Measurements from ENCODE around the gene SAMD9L. TPM values are rescaled to one million over a fixed set of nuclear protein-coding genes. Genes with fewer than 3 reads are reported as not detected.
A peak's percentile ranks its signal among the peaks of the same experiment; 100 is the strongest.

SAMD9L gene
- total RNA-seq, 2 experiments from 2014 or later: 4.6 to 10.8 TPM

- no peaks in the 10 kb centered on the region; the same call in 1 of the 2 replicates for H3K79me2 ChIP-seq (ENCODE audit: insufficient read depth, low read depth, low read length)
- H3K9me2 ChIP-seq (ENCODE audit: insufficient read depth, low read length): no peaks in the 10 kb centered on the region
- DNase-seq (ENCODE audit: low spot score): no peak
- H4K20me1 ChIP-seq (ENCODE audit: insufficient read depth, low read length): no peaks in the 10 kb centered on the region
- ChIA-PET CTCF (ENCODE audit: unreplicated experiment) (interaction anchor here (0.6 kb wide), 1 partner anchor 86 kb away, joined by 3 read pairs; the partner anchor contains the start of gene VPS50), POLR2A (interaction anchor here (0.6 to 2.9 kb wide), 6 partner anchors 10 to 83 kb away, joined by 3 to 13 read pairs (median 4); partner anchors contain the start of gene SAMD9)
- no TSS peak for BruUV-seq (replicated peaks)
- no peaks in the 10 kb centered on the region for H3K36me3 ChIP-seq (ENCODE audit: insufficient read depth, low read length)
- H3K4me2 ChIP-seq (ENCODE audit: low read length): peak overlapping the region; percentile 93
- peak overlapping the region; percentile 72 for H3K4me3 ChIP-seq (ENCODE audit: low read depth, low read length, poor library complexity, severe bottlenecking)
- H3K9me3 ChIP-seq (ENCODE audit: low read length): no peaks in the 10 kb centered on the region
- peak overlapping the region; percentile 98 for H2AFZ ChIP-seq (ENCODE audit: low read length)
- intact Hi-C loops (cut with micrococcal nuclease; ENCODE audit: unreplicated experiment): no loop called here
- no peak for TF ChIP-seq CTCF (conservative IDR thresholded peaks at IDR 0.05; ENCODE audit: low read length)
- TF ChIP-seq EZH2phosphoT487 (IDR thresholded peaks at IDR 0.05; ENCODE audit: borderline replicate concordance, low read depth, low read length): no peak
- no peak overlapping the region for H3K27ac ChIP-seq (ENCODE audit: low read depth, low read length, poor library complexity, severe bottlenecking)
- H3K4me1 ChIP-seq (ENCODE audit: insufficient read depth, low read length, poor library complexity, severe bottlenecking): peaks cover 30% of the 10 kb centered on the region
Measured at GRCh38 chr7:93146472-93147141, 1.6 kb downstream of the SAMD9L start.

GRCh38 chr7:93146036-93146435 is 2.1 kb downstream of the SAMD9L start:
- BruUV-seq (replicated peaks): no TSS peak
- Histone ChIP-seq H3K4me1 (ENCODE audit: insufficient read depth, low read length, poor library complexity, severe bottlenecking) (peaks cover 30% of the 10 kb centered on the region), H3K79me2 (ENCODE audit: insufficient read depth, low read depth, low read length) (no peaks in the 10 kb centered on the region; the same call in 1 of the 2 replicates), H3K4me3 (ENCODE audit: low read depth, low read length, poor library complexity, severe bottlenecking) (no peak overlapping the region), H3K9me2 (ENCODE audit: insufficient read depth, low read length) (no peaks in the 10 kb centered on the region), H3K4me2 (ENCODE audit: low read length) (peak overlapping the region; percentile 18; the same call in 1 of the 2 replicates), H4K20me1 (ENCODE audit: insufficient read depth, low read length) (no peaks in the 10 kb centered on the region), H3K36me3 (ENCODE audit: insufficient read depth, low read length) (no peaks in the 10 kb centered on the region), H2AFZ (ENCODE audit: low read length) (peak overlapping the region; percentile 98; the same call in 1 of the 2 replicates), H3K27ac (ENCODE audit: low read depth, low read length, poor library complexity, severe bottlenecking) (no peak overlapping the region), H3K9me3 (ENCODE audit: low read length) (no peaks in the 10 kb centered on the region)
- CTCF ChIA-PET (ENCODE audit: unreplicated experiment): no interaction called here
- intact Hi-C loops (cut with micrococcal nuclease; ENCODE audit: unreplicated experiment): no loop called here
- DNase-seq (ENCODE audit: low spot score): no peak
- TF ChIP-seq EZH2phosphoT487 (IDR thresholded peaks at IDR 0.05; ENCODE audit: borderline replicate concordance, low read depth, low read length): no peak
- no peak for TF ChIP-seq CTCF (conservative IDR thresholded peaks at IDR 0.05; ENCODE audit: low read length)
- POLR2A ChIA-PET: interaction anchor here (1.1 to 2.9 kb wide), 3 partner anchors 9 to 84 kb away, joined by 3 to 13 read pairs (median 4); no protein-coding TSS in a partner anchor

GRCh38 chr7:93145354-93145753 is 2.8 kb downstream of the SAMD9L start:
- no peak overlapping the region for H3K4me3 ChIP-seq (ENCODE audit: low read depth, low read length, poor library complexity, severe bottlenecking)
- ChIA-PET CTCF (ENCODE audit: unreplicated experiment) (no interaction called here), POLR2A (interaction anchor here (0.6 to 2.9 kb wide), 3 partner anchors 8 to 1223 kb away, joined by 4 to 13 read pairs (median 5); no protein-coding TSS in a partner anchor)
- H3K27ac ChIP-seq (ENCODE audit: low read depth, low read length, poor library complexity, severe bottlenecking): no peak overlapping the region
- H3K79me2 ChIP-seq (ENCODE audit: insufficient read depth, low read depth, low read length): no peaks in the 10 kb centered on the region; the same call in 1 of the 2 replicates
- no peaks in the 10 kb centered on the region for H4K20me1 ChIP-seq (ENCODE audit: insufficient read depth, low read length)
- H3K9me3 ChIP-seq (ENCODE audit: low read length): no peaks in the 10 kb centered on the region
- TF ChIP-seq CTCF (conservative IDR thresholded peaks at IDR 0.05; ENCODE audit: low read length): no peak
- no peak for TF ChIP-seq EZH2phosphoT487 (IDR thresholded peaks at IDR 0.05; ENCODE audit: borderline replicate concordance, low read depth, low read length)
- H2AFZ ChIP-seq (ENCODE audit: low read length): peak overlapping the region; percentile 98; the same call in 1 of the 2 replicates
- DNase-seq (ENCODE audit: low spot score): peak; percentile 22
- no peaks in the 10 kb centered on the region for H3K36me3 ChIP-seq (ENCODE audit: insufficient read depth, low read length)
- BruUV-seq (replicated peaks): no TSS peak
- intact Hi-C loops (cut with micrococcal nuclease; ENCODE audit: unreplicated experiment): no loop called here
- H3K9me2 ChIP-seq (ENCODE audit: insufficient read depth, low read length): no peaks in the 10 kb centered on the region
- H3K4me1 ChIP-seq (ENCODE audit: insufficient read depth, low read length, poor library complexity, severe bottlenecking): peaks cover 30% of the 10 kb centered on the region
- H3K4me2 ChIP-seq (ENCODE audit: low read length): peak overlapping the region; percentile 18; the same call in 1 of the 2 replicates
